GM19372 (cell line): ENCODE results near the gene BACH2.
"Not testable (repeated sequence)": the region's sequence is repeated elsewhere in the genome, so short reads cannot be mapped to it uniquely, and the experiment has no call there.

Experiments used
- ATAC-seq: cut with Tn5 transposase; IDR thresholded peaks from one replicate; pipeline ENCODE4 v1.9.1; 2021; ENCODE audit warnings: mild to moderate bottlenecking, low read depth, moderate library complexity; ENCODE audit not compliant: unreplicated experiment

Gene BACH2

GRCh38 chr6:90079560-90080490 lies 216.8 kb downstream of the BACH2 start:
- ATAC-seq = no peak

- no peak for ATAC-seq
Measured at GRCh38 chr6:90078513-90079289, 217.9 kb downstream of the BACH2 start.

GRCh38 chr6:90076511-90077415 lies 219.9 kb downstream of the BACH2 start:
- no peak for ATAC-seq

- ATAC-seq = no peak
Measured at GRCh38 chr6:90074161-90074850, 222.3 kb downstream of the BACH2 start.

- no peak for ATAC-seq
Measured at GRCh38 chr6:90072935-90073464, 223.6 kb downstream of the BACH2 start.

- no peak for ATAC-seq
Measured at GRCh38 chr6:90072501-90072900, 224.1 kb downstream of the BACH2 start.

- no peak for ATAC-seq
Measured at GRCh38 chr6:90068703-90069523, 227.7 kb downstream of the BACH2 start.

GRCh38 chr6:90068264-90068663 lies 228.4 kb downstream of the BACH2 start:
- ATAC-seq = no peak

- no peak for ATAC-seq
Measured at GRCh38 chr6:90066697-90067096, 229.9 kb downstream of the BACH2 start.

- ATAC-seq = no peak
Measured at GRCh38 chr6:90065173-90065572, 231.5 kb downstream of the BACH2 start.

- ATAC-seq = no peak
Measured at GRCh38 chr6:90062667-90063066, 234.0 kb downstream of the BACH2 start.

GRCh38 chr6:90062051-90062450 lies 234.6 kb downstream of the BACH2 start:
- ATAC-seq = no peak

- ATAC-seq = not testable (repeated sequence)
Measured at GRCh38 chr6:90059178-90059577, 237.5 kb downstream of the BACH2 start.

- not testable (repeated sequence) for ATAC-seq
Measured at GRCh38 chr6:90055924-90056323, 240.7 kb downstream of the BACH2 start.

- ATAC-seq = not testable (repeated sequence)
Measured at GRCh38 chr6:90054193-90054592, 242.4 kb downstream of the BACH2 start.

GRCh38 chr6:90053614-90054013 lies 243.0 kb downstream of the BACH2 start:
- ATAC-seq = no peak

- no peak for ATAC-seq
Measured at GRCh38 chr6:90049295-90049694, 247.3 kb downstream of the BACH2 start.

- no peak for ATAC-seq
Measured at GRCh38 chr6:90048206-90048967, 248.3 kb downstream of the BACH2 start.
